MM.1S (cell line): Measurements from ENCODE around the gene NRXN3.

Experiments used
- EZH2 ChIP-seq: fragments of 300-600 bp; sonication (generic); optimal IDR thresholded peaks from 2 replicates; pipeline ENCODE3; 2017; ENCODE audit warnings: low read depth, mild to moderate bottlenecking, antibody characterized with exemption, low read length, mixed read lengths
- EZH2phosphoT487 ChIP-seq: fragments of 300-600 bp; sonication (generic); IDR thresholded peaks from 2 replicates; pipeline ENCODE4 v1.6.1; 2018; ENCODE audit warnings: antibody characterized with exemption, low read length
- TF ChIP-seq, protein P1 (sequence below): fragments of 300-600 bp; sonication (generic); IDR thresholded peaks from 2 replicates; pipeline ENCODE4 v1.5.1; 2016; ENCODE audit warnings: antibody characterized with exemption, low read length, mixed read lengths

DNA sequence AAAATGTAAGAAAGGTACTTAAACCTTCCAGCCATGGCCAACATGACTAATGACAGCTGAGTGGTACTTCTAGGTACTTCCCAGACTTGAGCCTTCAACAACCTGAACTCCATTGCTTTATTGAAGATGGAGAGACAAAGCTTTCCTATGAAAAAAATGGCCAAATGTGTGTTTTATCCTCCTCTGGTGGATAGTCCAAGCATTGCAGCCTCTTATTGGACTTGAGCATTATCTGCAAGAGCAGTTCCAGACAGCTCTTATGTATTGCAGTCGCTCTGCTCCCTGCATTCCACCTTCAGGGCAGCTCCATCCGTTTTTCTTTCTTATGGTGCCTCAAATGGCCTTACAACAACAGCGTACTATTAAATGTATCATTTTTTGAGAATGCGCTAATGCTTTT, 588.2 kb downstream of the NRXN3 start:
- TF ChIP-seq, protein P1, sequence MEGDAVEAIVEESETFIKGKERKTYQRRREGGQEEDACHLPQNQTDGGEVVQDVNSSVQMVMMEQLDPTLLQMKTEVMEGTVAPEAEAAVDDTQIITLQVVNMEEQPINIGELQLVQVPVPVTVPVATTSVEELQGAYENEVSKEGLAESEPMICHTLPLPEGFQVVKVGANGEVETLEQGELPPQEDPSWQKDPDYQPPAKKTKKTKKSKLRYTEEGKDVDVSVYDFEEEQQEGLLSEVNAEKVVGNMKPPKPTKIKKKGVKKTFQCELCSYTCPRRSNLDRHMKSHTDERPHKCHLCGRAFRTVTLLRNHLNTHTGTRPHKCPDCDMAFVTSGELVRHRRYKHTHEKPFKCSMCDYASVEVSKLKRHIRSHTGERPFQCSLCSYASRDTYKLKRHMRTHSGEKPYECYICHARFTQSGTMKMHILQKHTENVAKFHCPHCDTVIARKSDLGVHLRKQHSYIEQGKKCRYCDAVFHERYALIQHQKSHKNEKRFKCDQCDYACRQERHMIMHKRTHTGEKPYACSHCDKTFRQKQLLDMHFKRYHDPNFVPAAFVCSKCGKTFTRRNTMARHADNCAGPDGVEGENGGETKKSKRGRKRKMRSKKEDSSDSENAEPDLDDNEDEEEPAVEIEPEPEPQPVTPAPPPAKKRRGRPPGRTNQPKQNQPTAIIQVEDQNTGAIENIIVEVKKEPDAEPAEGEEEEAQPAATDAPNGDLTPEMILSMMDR, result peak; percentile 69
- TF ChIP-seq EZH2 (no peak), EZH2phosphoT487 (no peak)
